Ovary (tissue), 9 donors: Measurements from ENCODE around the gene PRKAR2A. TPM values are rescaled to one million over a fixed set of nuclear protein-coding genes. Genes with fewer than 3 reads are reported as not detected.

Source experiments
- DNase-seq, 5 donors: peaks; one replicate each; pipeline ENCODE4 v3.0.0-alpha.2; 2019 to 2020
- H3K27ac ChIP-seq, 2 donors: fragments of 200-600 bp; one replicate each; pipeline versions ENCODE4 v1.5.1 to v1.8.0; 2019 to 2022
- H3K27me3 ChIP-seq: fragments of 200-600 bp; one replicate; pipeline ENCODE4 v1.8.0; 2022
- H3K36me3 ChIP-seq: fragments of 200-600 bp; sonication (generic); one replicate; pipeline ENCODE4 v1.5.1; 2019
- H3K4me1 ChIP-seq: one replicate; pipeline ENCODE4 v1.8.1; 2013; ENCODE audit warnings: mild to moderate bottlenecking, moderate library complexity; ENCODE audit not compliant: insufficient read depth
- H3K4me3 ChIP-seq: fragments of 200-600 bp; sonication (generic); one replicate; pipeline ENCODE4 v1.5.1; 2017
- H3K9me3 ChIP-seq, 2 donors: fragments of 200-600 bp in 1 of 2; sonication (generic) in 1 of 2; one replicate each; pipeline versions ENCODE4 v1.5.1 to v1.8.1; 2013 to 2019; ENCODE audit warnings: mild to moderate bottlenecking in 1 of 2, moderate library complexity in 1 of 2
- CTCF ChIP-seq, 3 donors: fragments of 450-650 bp in 2 of 3; fragments of 200-600 bp in 1 of 3; IDR thresholded peaks; one replicate each; pipeline versions ENCODE4 v1.5.1 to v1.8.0; 2016 to 2022; ENCODE audit warnings: antibody characterized with exemption in 3 of 3, mild to moderate bottlenecking in 1 of 3
- EP300 ChIP-seq: sonication (generic); formaldehyde crosslinking; IDR thresholded peaks from one replicate; pipeline ENCODE4 v1.6.1; 2017; ENCODE audit warnings: antibody characterized with exemption
- POLR2A ChIP-seq: fragments of 450-650 bp; IDR thresholded peaks from one replicate; pipeline ENCODE4 v1.6.1; 2017; ENCODE audit warnings: antibody characterized with exemption, mild to moderate bottlenecking, moderate library complexity
- WGBS, 3 donors: extraction: QIAGEN DNeasy Blood & Tissue Kit in 1 of 3; methylation state at CpG; one replicate each; pipeline versions ENCODE4 v1.1.5 to v1.1.7; 2013 to 2017; 5-methylcytosine and 5-hydroxymethylcytosine counted together
- intact Hi-C, 4 donors: fragments of 100-400 bp; cut with DNase I; formaldehyde crosslinking; loops; one replicate each; pipeline versions ENCODE4 v1.11.0 to v1.15.1; 2022 to 2023
- polyA plus RNA-seq, 2 donors: library from polyadenylated mRNA; stranded (reverse); fragments of 200-250 nt in 1 of 2; fragments of 350-450 nt in 1 of 2; fragmentation: Illumina TruSeq in 1 of 2; extraction: RNeasy Lipid Tissue Mini Kit (QIAGEN cat#74804) in 1 of 2; gene quantifications; one replicate each; pipeline ENCODE4 v1.2.3, GENCODE V29; 2013 to 2014
- total RNA-seq, 7 donors: library from RNA; depleted of rRNA in 2 of 7; stranded (reverse); fragments of >200 nt in 2 of 7; fragmentation: NEBNext Ultra II Directional in 3 of 7; extraction: Animal tissue kit (Norgen Biotek cat#: 25700) in 3 of 7; gene quantifications; one replicate each; pipeline versions ENCODE4 v1.1.0 to v1.2.4, GENCODE V29; 2016 to 2023
- donor health status: DM: no; HTN: no; CAD: no; lungs with moderate emphysema.
- donor health status: DM: no; HTN: no; CAD: no.
- donor health status: Bipolar disorder and iron deficiency.
- donor health status: DM: yes; HTN: yes; CAD: no.
- donor health status: DM: no; HTN: no; CAD: no.
- donor health status: DM: yes; HTN: yes; CAD: no.

The PRKAR2A gene
- total and polyA plus RNA-seq, 9 donors = 9.4 to 52.6 (median 41.5) TPM

- Histone ChIP-seq H3K27ac (no peak overlapping the region), H3K4me1 (no peaks in the 10 kb centered on the region), H3K36me3 (no peaks in the 10 kb centered on the region), H3K27me3 (no peaks in the 10 kb centered on the region), H3K4me3 (no peak overlapping the region), H3K9me3 (no peaks in the 10 kb centered on the region)
- WGBS, 3 donors = 80 to 87% (median 86%) methylated on average over 6 of the region's 6 CpGs
- intact Hi-C loops = no loop called here
- DNase-seq = no peak
- TF ChIP-seq CTCF (IDR thresholded peaks at IDR 0.05) = no peak
Measured at GRCh38 chr3:48879307-48879993, 31.8 kb upstream of the PRKAR2A start.

GRCh38 chr3:48877671-48878070, 30.0 kb upstream of the PRKAR2A start:
- DNase-seq = no peak
- Histone ChIP-seq H3K36me3 (no peaks in the 10 kb centered on the region), H3K4me3 (no peak overlapping the region), H3K4me1 (no peaks in the 10 kb centered on the region), H3K9me3 (no peaks in the 10 kb centered on the region), H3K27ac (no peak overlapping the region), H3K27me3 (no peaks in the 10 kb centered on the region)
- WGBS, 3 donors = 88 to 94% (median 89%) methylated on average over 8 of the region's 8 CpGs
- no peak for TF ChIP-seq CTCF (IDR thresholded peaks at IDR 0.05)
- no peak for TF ChIP-seq EP300
- no peak for TF ChIP-seq POLR2A
- intact Hi-C loops = no loop called here

- intact Hi-C loops = no loop called here
- Histone ChIP-seq H3K4me3 (no peak overlapping the region), H3K4me1 (no peaks in the 10 kb centered on the region), H3K27ac (no peak overlapping the region), H3K36me3 (no peaks in the 10 kb centered on the region), H3K9me3 (no peaks in the 10 kb centered on the region), H3K27me3 (no peaks in the 10 kb centered on the region)
- TF ChIP-seq CTCF (IDR thresholded peaks at IDR 0.05) (no peak), EP300 (no peak), POLR2A (no peak)
- 95 to 99% (median 96%) methylated on average over 3 of the region's 3 CpGs for WGBS, 3 donors
- DNase-seq = no peak
Measured at GRCh38 chr3:48863122-48863521, 15.4 kb upstream of the PRKAR2A start.

- Histone ChIP-seq H3K27ac (no peak overlapping the region), H3K4me1 (no peaks in the 10 kb centered on the region), H3K36me3 (no peaks in the 10 kb centered on the region), H3K4me3 (no peak overlapping the region), H3K27me3 (no peaks in the 10 kb centered on the region), H3K9me3 (no peaks in the 10 kb centered on the region)
- no peak for TF ChIP-seq POLR2A
- no peak for TF ChIP-seq EP300
- no peak for TF ChIP-seq CTCF (IDR thresholded peaks at IDR 0.05)
- intact Hi-C loops = no loop called here
- WGBS, 3 donors = 86 to 87% (median 87%) methylated on average over 2 of the region's 2 CpGs
- DNase-seq = no peak
Measured at GRCh38 chr3:48859206-48859605, 11.5 kb upstream of the PRKAR2A start.
